ENCODE measurements around the gene JCAD. TPM values are rescaled to one million over a fixed set of nuclear protein-coding genes. Genes with fewer than 3 reads are reported as not detected.

Gene JCAD
- total RNA-seq, 1 experiment from 2014 or later = 0.54 TPM

DNA sequence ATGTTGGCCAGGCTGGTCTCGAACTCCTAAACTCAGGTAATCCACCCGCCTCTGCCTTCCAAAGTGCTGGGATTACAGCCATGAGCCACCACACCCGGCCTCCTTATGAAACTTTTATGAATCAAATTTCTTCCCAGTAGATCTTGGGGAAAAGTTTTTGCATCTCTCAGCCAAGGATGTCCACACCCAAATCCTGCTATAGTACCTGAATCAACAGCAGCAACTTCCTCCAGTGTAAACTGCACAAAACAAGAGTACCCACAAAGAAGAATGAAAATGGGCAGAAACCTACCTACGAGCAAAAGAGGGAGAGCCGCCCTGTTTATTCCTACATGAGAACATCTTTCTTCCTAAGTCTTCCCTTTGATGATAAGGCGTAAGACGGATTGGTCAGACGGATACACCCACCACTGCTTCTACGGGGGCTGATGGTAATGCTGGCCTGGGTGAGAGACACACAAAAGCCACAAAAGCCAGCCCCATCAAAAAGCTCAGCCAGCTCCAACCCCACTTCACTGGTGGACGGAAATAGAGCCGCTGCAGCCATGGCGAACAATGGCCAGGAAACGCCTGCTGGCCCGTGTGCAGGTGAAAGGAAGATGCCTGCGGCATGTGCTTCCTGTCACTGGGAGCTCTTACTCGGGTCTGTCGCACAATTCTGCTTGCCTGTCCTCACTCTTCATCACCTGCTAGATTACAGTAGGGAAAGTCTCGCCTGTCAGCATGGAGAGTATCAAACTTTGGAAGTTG lies 10.4 kb downstream of the JCAD start:
- CTCF ChIA-PET = no interaction called here
- BruUV-seq (replicated peaks) = no TSS peak
- no peak overlapping the region for H3K27ac Mint-ChIP-seq (ENCODE audit: unreplicated experiment)
- H3K9me3 Mint-ChIP-seq (ENCODE audit: low read depth, unreplicated experiment) = no peaks in the 10 kb centered on the region
- no peak overlapping the region for H3K4me3 Mint-ChIP-seq (ENCODE audit: low read depth, unreplicated experiment)
- intact Hi-C loops (cut with micrococcal nuclease; ENCODE audit: unreplicated experiment) = no loop called here
- no peaks in the 10 kb centered on the region for H3K36me3 Mint-ChIP-seq (ENCODE audit: insufficient read depth, unreplicated experiment)
- DNase-seq = no peak
- peaks cover 50% of the 10 kb centered on the region for H3K27me3 Mint-ChIP-seq (ENCODE audit: unreplicated experiment)
- H3K4me1 Mint-ChIP-seq (ENCODE audit: low read depth, unreplicated experiment) = no peaks in the 10 kb centered on the region
- TF ChIP-seq, protein P1, sequence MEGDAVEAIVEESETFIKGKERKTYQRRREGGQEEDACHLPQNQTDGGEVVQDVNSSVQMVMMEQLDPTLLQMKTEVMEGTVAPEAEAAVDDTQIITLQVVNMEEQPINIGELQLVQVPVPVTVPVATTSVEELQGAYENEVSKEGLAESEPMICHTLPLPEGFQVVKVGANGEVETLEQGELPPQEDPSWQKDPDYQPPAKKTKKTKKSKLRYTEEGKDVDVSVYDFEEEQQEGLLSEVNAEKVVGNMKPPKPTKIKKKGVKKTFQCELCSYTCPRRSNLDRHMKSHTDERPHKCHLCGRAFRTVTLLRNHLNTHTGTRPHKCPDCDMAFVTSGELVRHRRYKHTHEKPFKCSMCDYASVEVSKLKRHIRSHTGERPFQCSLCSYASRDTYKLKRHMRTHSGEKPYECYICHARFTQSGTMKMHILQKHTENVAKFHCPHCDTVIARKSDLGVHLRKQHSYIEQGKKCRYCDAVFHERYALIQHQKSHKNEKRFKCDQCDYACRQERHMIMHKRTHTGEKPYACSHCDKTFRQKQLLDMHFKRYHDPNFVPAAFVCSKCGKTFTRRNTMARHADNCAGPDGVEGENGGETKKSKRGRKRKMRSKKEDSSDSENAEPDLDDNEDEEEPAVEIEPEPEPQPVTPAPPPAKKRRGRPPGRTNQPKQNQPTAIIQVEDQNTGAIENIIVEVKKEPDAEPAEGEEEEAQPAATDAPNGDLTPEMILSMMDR (IDR thresholded peaks at IDR 0.05; ENCODE audit: unreplicated experiment) = no peak

DNA sequence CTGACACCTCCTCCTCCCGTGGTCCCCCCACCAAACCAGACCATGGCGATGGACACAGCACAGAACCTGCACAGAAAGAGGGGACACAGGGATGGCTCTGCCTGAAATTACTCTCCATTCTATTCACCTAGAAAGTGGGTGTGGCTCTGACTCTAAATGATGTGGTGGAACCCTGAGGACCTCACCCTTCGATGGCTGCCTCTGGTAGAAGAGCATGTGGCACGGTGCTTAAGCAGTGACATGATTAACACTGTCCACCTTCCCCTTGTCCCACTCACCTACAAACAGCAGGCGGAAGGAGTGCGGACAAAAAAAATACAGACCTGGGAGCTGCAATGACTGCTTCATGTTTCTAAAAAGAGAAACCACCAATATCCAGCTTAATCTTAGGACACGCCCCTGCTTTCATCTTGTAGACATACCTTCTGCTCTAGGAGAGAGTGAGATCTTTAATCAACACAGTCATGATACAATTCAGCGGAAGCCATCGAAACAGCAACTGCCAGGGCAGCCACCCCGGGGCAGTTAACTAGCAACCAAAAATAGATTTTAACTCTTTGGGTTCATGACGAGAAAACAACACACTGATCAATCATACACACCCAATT lies 11.4 kb downstream of the JCAD start:
- Mint-ChIP-seq H3K4me3 (ENCODE audit: low read depth, unreplicated experiment) (no peak overlapping the region), H3K4me1 (ENCODE audit: low read depth, unreplicated experiment) (no peaks in the 10 kb centered on the region), H3K36me3 (ENCODE audit: insufficient read depth, unreplicated experiment) (no peaks in the 10 kb centered on the region), H3K9me3 (ENCODE audit: low read depth, unreplicated experiment) (no peaks in the 10 kb centered on the region), H3K27me3 (ENCODE audit: unreplicated experiment) (peaks cover 50% of the 10 kb centered on the region), H3K27ac (ENCODE audit: unreplicated experiment) (no peak overlapping the region)
- CTCF ChIA-PET = interaction anchor here (0.5 kb wide), 1 partner anchor 20 kb away, joined by 4 read pairs; no protein-coding TSS in a partner anchor
- no peak for DNase-seq
- intact Hi-C loops (cut with micrococcal nuclease; ENCODE audit: unreplicated experiment) = no loop called here
- TF ChIP-seq, protein P1 (IDR thresholded peaks at IDR 0.05; ENCODE audit: unreplicated experiment) = no peak
- BruUV-seq (replicated peaks) = no TSS peak

DNA sequence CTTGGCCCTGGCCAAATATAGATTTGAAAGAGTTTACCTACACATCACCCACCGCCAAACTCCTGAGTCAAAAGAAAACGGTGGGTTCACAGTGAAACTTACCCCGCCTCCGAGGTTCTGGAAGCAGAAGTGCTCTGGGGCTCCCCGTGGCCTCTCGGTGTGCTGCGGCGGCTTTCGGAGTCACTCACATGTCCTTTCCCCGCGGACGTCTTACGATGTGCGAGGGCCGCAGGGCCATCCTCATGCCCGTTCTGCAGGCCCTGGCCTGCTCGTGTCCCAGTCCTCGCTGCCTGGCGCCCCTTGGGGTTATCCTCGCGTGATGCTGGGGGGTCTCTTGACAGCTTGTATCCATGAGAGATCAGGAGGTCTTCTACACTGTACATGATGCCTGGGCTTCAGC lies 12.0 kb downstream of the JCAD start:
- CTCF ChIA-PET = interaction anchor here (0.5 kb wide), 1 partner anchor 20 kb away, joined by 4 read pairs; no protein-coding TSS in a partner anchor
- Mint-ChIP-seq H3K4me3 (ENCODE audit: low read depth, unreplicated experiment) (no peak overlapping the region), H3K36me3 (ENCODE audit: insufficient read depth, unreplicated experiment) (no peaks in the 10 kb centered on the region), H3K27ac (ENCODE audit: unreplicated experiment) (no peak overlapping the region), H3K4me1 (ENCODE audit: low read depth, unreplicated experiment) (no peaks in the 10 kb centered on the region), H3K9me3 (ENCODE audit: low read depth, unreplicated experiment) (no peaks in the 10 kb centered on the region), H3K27me3 (ENCODE audit: unreplicated experiment) (peaks cover 50% of the 10 kb centered on the region)
- no TSS peak for BruUV-seq (replicated peaks)
- TF ChIP-seq, protein P1 (IDR thresholded peaks at IDR 0.05; ENCODE audit: unreplicated experiment) = no peak
- no peak for DNase-seq
- intact Hi-C loops (cut with micrococcal nuclease; ENCODE audit: unreplicated experiment) = no loop called here

DNA sequence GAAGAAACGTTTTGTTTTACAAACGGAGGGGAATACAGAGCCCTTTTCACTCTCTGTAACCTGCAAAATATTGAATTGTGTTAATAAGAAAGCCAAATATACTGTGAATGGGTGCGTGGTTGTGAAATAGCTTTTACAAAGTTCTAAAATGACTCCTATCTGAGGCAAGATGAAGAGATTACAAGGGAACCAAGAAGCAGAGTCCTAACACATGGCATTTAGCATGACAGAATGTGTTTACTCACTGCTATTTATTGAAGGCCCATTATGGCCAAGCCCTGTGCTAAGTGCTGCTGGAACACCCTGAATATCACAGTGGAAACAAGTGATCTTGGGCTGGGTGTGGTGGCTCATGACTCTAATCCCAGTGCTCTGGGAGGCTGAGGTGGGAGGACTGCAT lies 12.9 kb downstream of the JCAD start:
- Mint-ChIP-seq H3K27me3 (ENCODE audit: unreplicated experiment) (peaks cover 50% of the 10 kb centered on the region), H3K36me3 (ENCODE audit: insufficient read depth, unreplicated experiment) (no peaks in the 10 kb centered on the region), H3K27ac (ENCODE audit: unreplicated experiment) (no peak overlapping the region), H3K4me3 (ENCODE audit: low read depth, unreplicated experiment) (no peak overlapping the region), H3K4me1 (ENCODE audit: low read depth, unreplicated experiment) (no peaks in the 10 kb centered on the region), H3K9me3 (ENCODE audit: low read depth, unreplicated experiment) (no peaks in the 10 kb centered on the region)
- intact Hi-C loops (cut with micrococcal nuclease; ENCODE audit: unreplicated experiment) = no loop called here
- CTCF ChIA-PET = no interaction called here
- BruUV-seq (replicated peaks) = no TSS peak
- TF ChIP-seq, protein P1 (IDR thresholded peaks at IDR 0.05; ENCODE audit: unreplicated experiment) = no peak
- no peak for DNase-seq

Data from Calu3 (cell line).